ENCODE data around the gene LRP1-AS. TPM values are rescaled to one million over a fixed set of nuclear protein-coding genes. Genes with fewer than 3 reads are reported as not detected.

Gene LRP1-AS
- total RNA-seq, 1 donor from 2014 or later = 1.0 TPM

DNA sequence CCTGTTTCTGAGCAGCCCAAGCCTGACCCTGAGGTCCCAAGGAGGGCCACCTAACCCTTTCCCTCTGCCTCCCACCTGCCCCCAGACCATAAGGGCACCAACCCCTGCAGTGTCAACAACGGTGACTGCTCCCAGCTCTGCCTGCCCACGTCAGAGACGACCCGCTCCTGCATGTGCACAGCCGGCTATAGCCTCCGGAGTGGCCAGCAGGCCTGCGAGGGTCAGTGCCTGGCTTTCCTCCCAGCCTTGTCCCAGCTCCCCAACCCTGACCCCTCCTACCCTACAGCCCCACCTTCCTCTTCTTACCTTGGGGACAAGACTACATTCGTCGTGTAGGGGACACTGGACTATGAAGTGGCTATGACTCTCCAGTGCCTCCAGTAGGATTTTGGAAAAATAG is 33.7 kb upstream of the LRP1-AS start:
- Histone ChIP-seq H3K36me3 (ENCODE audit: control insufficient read depth in 3 of 3, insufficient read depth in 3 of 3, low read length in 3 of 3) (peaks cover 21 to 68% (median 36%) of the 10 kb centered on the region in 3 donors), H3K27me3 (ENCODE audit: control insufficient read depth in 3 of 3, insufficient read depth in 3 of 3, low read length in 3 of 3) (peaks cover 0 to 4% (median 3%) of the 10 kb centered on the region in 3 donors), H3K9ac (ENCODE audit: low read depth in 1 of 3, low read length in 3 of 3) (no peak overlapping the region), H3K27ac (ENCODE audit: low read depth, low read length) (no peak overlapping the region), H3K9me3 (ENCODE audit: control insufficient read depth in 3 of 3, low read length in 3 of 3) (no peaks in the 10 kb centered on the region), H3K4me1 (ENCODE audit: control insufficient read depth in 3 of 3, insufficient read depth in 3 of 3, low read length in 3 of 3) (no peaks in the 10 kb centered on the region), H3K4me3 (ENCODE audit: low read length in 3 of 3) (no peak overlapping the region)

DNA sequence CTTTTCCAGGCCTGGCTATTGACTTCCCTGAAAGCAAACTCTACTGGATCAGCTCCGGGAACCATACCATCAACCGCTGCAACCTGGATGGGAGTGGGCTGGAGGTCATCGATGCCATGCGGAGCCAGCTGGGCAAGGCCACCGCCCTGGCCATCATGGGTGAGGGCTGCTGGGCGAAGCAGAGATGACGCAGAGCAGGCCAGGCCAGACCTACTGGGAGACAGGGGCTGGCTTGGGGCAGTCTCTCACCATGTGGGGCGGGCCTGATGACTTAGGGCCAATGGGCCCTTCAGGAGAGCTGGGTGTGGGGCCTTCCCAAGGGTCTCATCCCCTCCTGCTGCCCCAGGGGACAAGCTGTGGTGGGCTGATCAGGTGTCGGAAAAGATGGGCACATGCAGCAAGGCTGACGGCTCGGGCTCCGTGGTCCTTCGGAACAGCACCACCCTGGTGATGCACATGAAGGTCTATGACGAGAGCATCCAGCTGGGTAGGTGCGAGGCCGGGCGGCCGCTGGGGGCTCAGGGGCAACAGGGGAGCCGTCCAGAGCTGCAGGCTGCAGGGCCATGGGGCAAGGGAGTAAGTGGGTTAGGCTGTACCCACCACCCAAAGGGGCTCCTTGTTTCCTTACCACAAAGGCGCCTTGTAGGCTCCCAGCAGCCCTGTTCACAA is 33.0 kb upstream of the LRP1-AS start:
- Histone ChIP-seq H3K9me3 (ENCODE audit: control insufficient read depth in 3 of 3, low read length in 3 of 3) (no peaks in the 10 kb centered on the region), H3K9ac (ENCODE audit: low read depth in 1 of 3, low read length in 3 of 3) (no peak overlapping the region), H3K36me3 (ENCODE audit: control insufficient read depth in 3 of 3, insufficient read depth in 3 of 3, low read length in 3 of 3) (peaks cover 21 to 65% (median 38%) of the 10 kb centered on the region in 3 donors), H3K27me3 (ENCODE audit: control insufficient read depth in 3 of 3, insufficient read depth in 3 of 3, low read length in 3 of 3) (peaks cover 0 to 4% (median 3%) of the 10 kb centered on the region in 3 donors), H3K4me3 (ENCODE audit: low read length in 3 of 3) (no peak overlapping the region), H3K4me1 (ENCODE audit: control insufficient read depth in 3 of 3, insufficient read depth in 3 of 3, low read length in 3 of 3) (peaks cover 0 to 4% (median 3%) of the 10 kb centered on the region in 3 donors), H3K27ac (ENCODE audit: low read depth, low read length) (no peak overlapping the region)

GRCh38 chr12:57179331-57180086 is 32.1 kb upstream of the LRP1-AS start:
- no peaks in the 10 kb centered on the region for H3K9me3 ChIP-seq (ENCODE audit: control insufficient read depth in 3 of 3, low read length in 3 of 3)
- no peak overlapping the region for H3K27ac ChIP-seq (ENCODE audit: low read depth, low read length)
- H3K36me3 ChIP-seq (ENCODE audit: control insufficient read depth in 3 of 3, insufficient read depth in 3 of 3, low read length in 3 of 3) = peaks cover 17 to 55% (median 31%) of the 10 kb centered on the region in 3 donors
- peaks cover 0 to 4% (median 3%) of the 10 kb centered on the region in 3 donors for H3K4me1 ChIP-seq (ENCODE audit: control insufficient read depth in 3 of 3, insufficient read depth in 3 of 3, low read length in 3 of 3)
- no peak overlapping the region for H3K9ac ChIP-seq (ENCODE audit: low read depth in 1 of 3, low read length in 3 of 3)
- H3K27me3 ChIP-seq (ENCODE audit: control insufficient read depth in 3 of 3, insufficient read depth in 3 of 3, low read length in 3 of 3) = peaks cover 0 to 7% (median 4%) of the 10 kb centered on the region in 3 donors
- H3K4me3 ChIP-seq (ENCODE audit: low read length in 3 of 3) = no peak overlapping the region

DNA sequence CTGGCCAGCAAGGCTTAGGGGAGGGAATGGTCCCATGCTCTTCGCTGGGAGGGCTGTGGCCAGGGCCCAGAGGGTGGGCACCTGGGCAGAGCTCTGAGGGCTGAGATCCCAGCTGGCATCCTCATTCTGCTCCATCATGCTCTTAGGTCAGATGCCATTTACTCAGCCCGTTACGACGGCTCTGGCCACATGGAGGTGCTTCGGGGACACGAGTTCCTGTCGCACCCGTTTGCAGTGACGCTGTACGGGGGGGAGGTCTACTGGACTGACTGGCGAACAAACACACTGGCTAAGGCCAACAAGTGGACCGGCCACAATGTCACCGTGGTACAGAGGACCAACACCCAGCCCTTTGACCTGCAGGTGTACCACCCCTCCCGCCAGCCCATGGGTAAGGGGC is 30.8 kb upstream of the LRP1-AS start:
- no peak overlapping the region for H3K27ac ChIP-seq (ENCODE audit: low read depth, low read length)
- H3K9me3 ChIP-seq (ENCODE audit: control insufficient read depth in 3 of 3, low read length in 3 of 3) = no peaks in the 10 kb centered on the region
- H3K4me3 ChIP-seq (ENCODE audit: low read length in 3 of 3) = no peak overlapping the region
- H3K4me1 ChIP-seq (ENCODE audit: control insufficient read depth in 3 of 3, insufficient read depth in 3 of 3, low read length in 3 of 3) = peaks cover 0 to 4% (median 3%) of the 10 kb centered on the region in 3 donors
- H3K27me3 ChIP-seq (ENCODE audit: control insufficient read depth in 3 of 3, insufficient read depth in 3 of 3, low read length in 3 of 3) = peaks cover 0 to 5% (median 0%) of the 10 kb centered on the region in 3 donors
- no peak overlapping the region for H3K9ac ChIP-seq (ENCODE audit: low read depth in 1 of 3, low read length in 3 of 3)
- H3K36me3 ChIP-seq (ENCODE audit: control insufficient read depth in 3 of 3, insufficient read depth in 3 of 3, low read length in 3 of 3) = peaks cover 16 to 53% (median 25%) of the 10 kb centered on the region in 3 donors

DNA sequence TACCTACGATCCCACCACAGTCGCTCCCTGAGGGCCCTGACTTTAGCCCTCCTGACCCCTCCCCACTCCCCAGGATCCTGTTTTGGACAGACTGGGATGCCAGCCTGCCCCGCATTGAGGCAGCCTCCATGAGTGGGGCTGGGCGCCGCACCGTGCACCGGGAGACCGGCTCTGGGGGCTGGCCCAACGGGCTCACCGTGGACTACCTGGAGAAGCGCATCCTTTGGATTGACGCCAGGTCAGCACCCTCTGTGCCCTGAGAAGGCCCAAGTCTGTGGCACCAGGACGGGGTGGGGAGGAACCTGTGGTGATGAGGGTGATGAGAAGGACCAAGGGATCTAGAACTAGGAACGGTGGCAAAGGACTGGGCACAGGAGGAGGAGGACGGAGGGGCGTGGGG is 29.9 kb upstream of the LRP1-AS start:
- H3K4me1 ChIP-seq (ENCODE audit: control insufficient read depth in 3 of 3, insufficient read depth in 3 of 3, low read length in 3 of 3) = peaks cover 0 to 4% (median 3%) of the 10 kb centered on the region in 3 donors
- H3K27ac ChIP-seq (ENCODE audit: low read depth, low read length) = no peak overlapping the region
- H3K27me3 ChIP-seq (ENCODE audit: control insufficient read depth in 3 of 3, insufficient read depth in 3 of 3, low read length in 3 of 3) = peaks cover 0 to 5% (median 0%) of the 10 kb centered on the region in 3 donors
- no peak overlapping the region for H3K4me3 ChIP-seq (ENCODE audit: low read length in 3 of 3)
- no peaks in the 10 kb centered on the region for H3K9me3 ChIP-seq (ENCODE audit: control insufficient read depth in 3 of 3, low read length in 3 of 3)
- peaks cover 19 to 57% (median 26%) of the 10 kb centered on the region in 3 donors for H3K36me3 ChIP-seq (ENCODE audit: control insufficient read depth in 3 of 3, insufficient read depth in 3 of 3, low read length in 3 of 3)
- H3K9ac ChIP-seq (ENCODE audit: low read depth in 1 of 3, low read length in 3 of 3) = no peak overlapping the region

- Histone ChIP-seq H3K4me1 (ENCODE audit: control insufficient read depth in 3 of 3, insufficient read depth in 3 of 3, low read length in 3 of 3) (peaks cover 0 to 4% (median 3%) of the 10 kb centered on the region in 3 donors), H3K36me3 (ENCODE audit: control insufficient read depth in 3 of 3, insufficient read depth in 3 of 3, low read length in 3 of 3) (peaks cover 19 to 57% (median 26%) of the 10 kb centered on the region in 3 donors), H3K4me3 (ENCODE audit: low read length in 3 of 3) (no peak overlapping the region), H3K9me3 (ENCODE audit: control insufficient read depth in 3 of 3, low read length in 3 of 3) (no peaks in the 10 kb centered on the region), H3K27me3 (ENCODE audit: control insufficient read depth in 3 of 3, insufficient read depth in 3 of 3, low read length in 3 of 3) (peaks cover 0 to 5% (median 0%) of the 10 kb centered on the region in 3 donors), H3K27ac (ENCODE audit: low read depth, low read length) (no peak overlapping the region), H3K9ac (ENCODE audit: low read depth in 1 of 3, low read length in 3 of 3) (no peak overlapping the region)
Observed at GRCh38 chr12:57176846-57177245, 29.4 kb upstream of the LRP1-AS start.

DNA sequence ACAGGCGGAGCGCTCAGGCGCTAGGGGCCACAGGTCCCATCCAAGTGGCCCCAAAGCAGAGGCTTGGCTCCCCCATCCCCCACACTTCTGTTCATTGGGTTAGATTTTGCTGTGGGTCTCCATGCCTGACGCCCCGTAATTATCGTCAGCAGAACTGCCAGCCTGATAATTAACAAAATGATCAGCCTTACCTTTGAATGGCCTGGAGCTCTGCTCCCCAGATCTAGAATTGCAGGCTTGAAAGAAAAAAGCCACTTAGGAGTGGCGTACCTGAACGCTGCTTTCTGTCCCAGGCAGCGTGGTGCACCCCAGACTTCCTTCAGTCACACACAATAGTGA is 28.7 kb upstream of the LRP1-AS start:
- H3K4me3 ChIP-seq (ENCODE audit: low read length in 3 of 3) = no peak overlapping the region

DNA sequence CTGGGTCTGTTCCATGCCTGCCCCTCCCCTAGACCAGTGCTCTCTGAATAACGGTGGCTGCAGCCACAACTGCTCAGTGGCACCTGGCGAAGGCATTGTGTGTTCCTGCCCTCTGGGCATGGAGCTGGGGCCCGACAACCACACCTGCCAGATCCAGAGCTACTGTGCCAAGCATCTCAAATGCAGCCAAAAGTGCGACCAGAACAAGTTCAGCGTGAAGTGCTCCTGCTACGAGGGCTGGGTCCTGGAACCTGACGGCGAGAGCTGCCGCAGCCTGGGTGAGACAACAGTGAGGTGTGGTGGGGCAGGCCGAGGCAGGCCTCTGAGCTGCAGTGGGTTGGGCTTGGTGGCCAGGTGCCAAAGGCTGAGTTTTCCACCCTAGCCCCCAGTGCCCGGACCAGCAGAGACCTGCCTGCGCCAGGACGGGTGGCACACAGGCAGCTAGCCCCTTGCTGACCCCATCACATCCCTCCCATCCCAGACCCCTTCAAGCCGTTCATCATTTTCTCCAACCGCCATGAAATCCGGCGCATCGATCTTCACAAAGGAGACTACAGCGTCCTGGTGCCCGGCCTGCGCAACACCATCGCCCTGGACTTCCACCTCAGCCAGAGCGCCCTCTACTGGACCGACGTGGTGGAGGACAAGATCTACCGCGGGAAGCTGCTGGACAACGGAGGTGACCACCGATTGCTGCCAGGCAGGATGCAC is 28.2 kb upstream of the LRP1-AS start:
- no peak overlapping the region for H3K27ac ChIP-seq (ENCODE audit: low read depth, low read length)
- no peaks in the 10 kb centered on the region for H3K9me3 ChIP-seq (ENCODE audit: control insufficient read depth in 3 of 3, low read length in 3 of 3)
- peaks cover 17 to 52% (median 28%) of the 10 kb centered on the region in 3 donors for H3K36me3 ChIP-seq (ENCODE audit: control insufficient read depth in 3 of 3, insufficient read depth in 3 of 3, low read length in 3 of 3)
- H3K4me1 ChIP-seq (ENCODE audit: control insufficient read depth in 3 of 3, insufficient read depth in 3 of 3, low read length in 3 of 3) = peaks cover 3 to 7% (median 4%) of the 10 kb centered on the region in 3 donors
- H3K27me3 ChIP-seq (ENCODE audit: control insufficient read depth in 3 of 3, insufficient read depth in 3 of 3, low read length in 3 of 3) = peaks cover 0 to 5% (median 0%) of the 10 kb centered on the region in 3 donors
- no peak overlapping the region for H3K9ac ChIP-seq (ENCODE audit: low read depth in 1 of 3, low read length in 3 of 3)
- H3K4me3 ChIP-seq (ENCODE audit: low read length in 3 of 3) = no peak overlapping the region

More for the DNA sequence above, 28.7 kb upstream of the LRP1-AS start:
- peaks cover 2 to 5% (median 4%) of the 10 kb centered on the region in 3 donors for H3K4me1 ChIP-seq (ENCODE audit: control insufficient read depth in 3 of 3, insufficient read depth in 3 of 3, low read length in 3 of 3)
- H3K9me3 ChIP-seq (ENCODE audit: control insufficient read depth in 3 of 3, low read length in 3 of 3) = no peaks in the 10 kb centered on the region
- no peak overlapping the region for H3K27ac ChIP-seq (ENCODE audit: low read depth, low read length)
- H3K9ac ChIP-seq (ENCODE audit: low read depth in 1 of 3, low read length in 3 of 3) = no peak overlapping the region
- H3K36me3 ChIP-seq (ENCODE audit: control insufficient read depth in 3 of 3, insufficient read depth in 3 of 3, low read length in 3 of 3) = peaks cover 19 to 54% (median 25%) of the 10 kb centered on the region in 3 donors
- peaks cover 0 to 5% (median 0%) of the 10 kb centered on the region in 3 donors for H3K27me3 ChIP-seq (ENCODE audit: control insufficient read depth in 3 of 3, insufficient read depth in 3 of 3, low read length in 3 of 3)

DNA sequence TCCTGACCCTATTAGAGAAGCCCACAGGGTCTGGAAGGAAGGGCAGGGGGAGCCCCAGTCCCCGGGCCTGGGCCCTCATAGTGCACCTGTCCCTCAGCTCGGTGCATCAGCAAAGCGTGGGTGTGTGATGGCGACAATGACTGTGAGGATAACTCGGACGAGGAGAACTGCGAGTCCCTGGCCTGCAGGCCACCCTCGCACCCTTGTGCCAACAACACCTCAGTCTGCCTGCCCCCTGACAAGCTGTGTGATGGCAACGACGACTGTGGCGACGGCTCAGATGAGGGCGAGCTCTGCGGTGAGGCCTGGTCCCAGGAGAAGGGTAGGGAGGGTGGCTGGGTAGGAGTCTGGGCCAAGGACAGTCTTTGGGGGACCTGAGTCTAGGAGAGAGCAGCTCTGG is 26.3 kb upstream of the LRP1-AS start:
- H3K4me1 ChIP-seq (ENCODE audit: control insufficient read depth in 3 of 3, insufficient read depth in 3 of 3, low read length in 3 of 3) = peaks cover 3 to 7% (median 4%) of the 10 kb centered on the region in 3 donors
- no peak overlapping the region for H3K27ac ChIP-seq (ENCODE audit: low read depth, low read length)
- H3K27me3 ChIP-seq (ENCODE audit: control insufficient read depth in 3 of 3, insufficient read depth in 3 of 3, low read length in 3 of 3) = peaks cover 0 to 5% (median 0%) of the 10 kb centered on the region in 3 donors
- peaks cover 9 to 43% (median 23%) of the 10 kb centered on the region in 3 donors for H3K36me3 ChIP-seq (ENCODE audit: control insufficient read depth in 3 of 3, insufficient read depth in 3 of 3, low read length in 3 of 3)
- H3K4me3 ChIP-seq (ENCODE audit: low read length in 3 of 3) = no peak overlapping the region
- no peaks in the 10 kb centered on the region for H3K9me3 ChIP-seq (ENCODE audit: control insufficient read depth in 3 of 3, low read length in 3 of 3)
- no peak overlapping the region for H3K9ac ChIP-seq (ENCODE audit: low read depth in 1 of 3, low read length in 3 of 3)
